ENCODE measurements around the gene HACD3. TPM values are rescaled to one million over a fixed set of nuclear protein-coding genes. Genes with fewer than 3 reads are reported as not detected.

Gene HACD3
- total RNA-seq, 1 experiment from 2014 or later: 157 TPM

DNA sequence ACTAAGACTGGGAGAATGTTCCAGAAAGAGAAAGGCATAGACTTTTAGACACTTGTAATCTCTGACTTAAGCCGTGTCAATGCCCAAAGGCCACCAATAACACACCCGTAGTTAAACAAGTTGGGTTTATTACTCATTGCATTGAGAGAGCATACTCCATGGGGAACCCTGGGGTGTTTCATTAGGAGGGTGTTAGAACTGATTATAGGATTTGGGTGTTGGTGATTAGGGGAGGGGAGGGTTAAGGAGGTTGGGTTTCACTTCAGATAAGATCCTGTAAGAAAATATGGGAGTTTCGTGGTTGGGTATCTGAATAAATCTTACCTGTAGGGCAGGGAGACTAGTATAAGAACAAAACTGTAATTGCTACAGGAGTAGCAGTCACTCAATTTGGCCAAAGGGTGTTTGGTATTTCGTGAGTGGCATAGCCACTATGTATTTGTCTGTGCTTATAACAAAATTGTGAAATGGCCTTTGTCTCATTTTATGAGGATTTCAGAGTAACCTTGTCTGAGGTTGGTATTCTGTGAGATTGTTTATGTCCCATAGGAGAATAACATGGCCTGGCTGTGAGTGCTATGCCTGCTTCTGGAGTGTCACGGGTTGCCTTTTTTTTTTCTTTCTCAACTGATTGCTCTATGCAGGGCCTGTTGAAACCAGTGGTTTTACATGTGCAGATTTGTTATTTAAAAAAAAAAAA, 2.9 kb downstream of the HACD3 start:
- Histone ChIP-seq H3K9me3 (ENCODE audit: low read depth, low read length, poor library complexity, severe bottlenecking) (no peaks in the 10 kb centered on the region), H3K36me3 (ENCODE audit: insufficient read depth, low read length, poor library complexity, severe bottlenecking) (no peaks in the 10 kb centered on the region), H3K4me3 (ENCODE audit: low read depth, low read length, poor library complexity, severe bottlenecking) (peak overlapping the region; percentile 95), H3K27me3 (replicated peaks; ENCODE audit: insufficient read depth, low read depth, low read length, poor library complexity) (no peaks in the 10 kb centered on the region), H3K27ac (ENCODE audit: low read depth, low read length, poor library complexity, severe bottlenecking) (no peak overlapping the region), H3K4me1 (ENCODE audit: insufficient read depth, low read length, poor library complexity, severe bottlenecking) (peaks cover 27% of the 10 kb centered on the region)
- intact Hi-C loops (cut with micrococcal nuclease; ENCODE audit: unreplicated experiment): no loop called here
- no peak for TF ChIP-seq CTCF (conservative IDR thresholded peaks at IDR 0.05; ENCODE audit: low read depth, low read length)
- TF ChIP-seq EZH2 (IDR thresholded peaks at IDR 0.05; ENCODE audit: borderline replicate concordance, low read depth, low read length, poor library complexity, severe bottlenecking): no peak
- DNase-seq (ENCODE audit: low spot score): no peak
- CTCF ChIA-PET: no interaction called here
- no TSS peak for BruUV-seq (replicated peaks)
- POLR2A ChIA-PET (ENCODE audit: low non-redundant PET): no interaction called here

GRCh38 chr15:65535192-65535591, 4.9 kb downstream of the HACD3 start:
- intact Hi-C loops (cut with micrococcal nuclease; ENCODE audit: unreplicated experiment): no loop called here
- no peak for DNase-seq (ENCODE audit: low spot score)
- POLR2A ChIA-PET (ENCODE audit: low non-redundant PET): no interaction called here
- H3K27me3 ChIP-seq (replicated peaks; ENCODE audit: insufficient read depth, low read depth, low read length, poor library complexity): no peaks in the 10 kb centered on the region
- peaks cover 23% of the 10 kb centered on the region for H3K4me1 ChIP-seq (ENCODE audit: insufficient read depth, low read length, poor library complexity, severe bottlenecking)
- CTCF ChIA-PET: no interaction called here
- BruUV-seq (replicated peaks): no TSS peak
- H3K4me3 ChIP-seq (ENCODE audit: low read depth, low read length, poor library complexity, severe bottlenecking): no peak overlapping the region
- H3K36me3 ChIP-seq (ENCODE audit: insufficient read depth, low read length, poor library complexity, severe bottlenecking): no peaks in the 10 kb centered on the region
- no peaks in the 10 kb centered on the region for H3K9me3 ChIP-seq (ENCODE audit: low read depth, low read length, poor library complexity, severe bottlenecking)
- no peak overlapping the region for H3K27ac ChIP-seq (ENCODE audit: low read depth, low read length, poor library complexity, severe bottlenecking)
- TF ChIP-seq CTCF (conservative IDR thresholded peaks at IDR 0.05; ENCODE audit: low read depth, low read length) (no peak), EZH2 (IDR thresholded peaks at IDR 0.05; ENCODE audit: borderline replicate concordance, low read depth, low read length, poor library complexity, severe bottlenecking) (no peak)

DNA sequence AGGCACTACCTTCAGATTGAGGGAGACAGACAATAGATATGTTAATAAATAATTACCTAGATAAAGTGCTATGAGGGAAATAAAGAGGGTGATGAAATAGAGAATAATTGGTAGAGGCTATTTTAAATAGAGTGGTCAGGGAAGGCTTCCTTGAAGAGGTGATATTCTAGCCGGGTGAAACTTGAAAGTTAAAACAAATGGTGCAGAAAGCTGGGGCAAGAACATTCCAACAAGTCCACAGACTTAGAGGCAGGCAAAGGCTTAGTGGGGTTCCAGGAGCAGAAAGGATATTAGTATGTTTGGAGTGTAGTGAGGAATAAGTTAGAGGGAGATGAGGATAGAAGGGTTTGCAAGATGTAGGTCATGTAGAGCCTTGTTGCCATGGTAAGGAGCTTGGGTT, 10.1 kb downstream of the HACD3 start:
- H3K27ac ChIP-seq (ENCODE audit: low read depth, low read length, poor library complexity, severe bottlenecking): peak overlapping the region; percentile 1
- ChIA-PET POLR2A (ENCODE audit: low non-redundant PET) (no interaction called here), CTCF (no interaction called here)
- H3K4me1 ChIP-seq (ENCODE audit: insufficient read depth, low read length, poor library complexity, severe bottlenecking): no peaks in the 10 kb centered on the region
- no peaks in the 10 kb centered on the region for H3K9me3 ChIP-seq (ENCODE audit: low read depth, low read length, poor library complexity, severe bottlenecking)
- DNase-seq (ENCODE audit: low spot score): no peak
- no peaks in the 10 kb centered on the region for H3K27me3 ChIP-seq (replicated peaks; ENCODE audit: insufficient read depth, low read depth, low read length, poor library complexity)
- no TSS peak for BruUV-seq (replicated peaks)
- H3K36me3 ChIP-seq (ENCODE audit: insufficient read depth, low read length, poor library complexity, severe bottlenecking): no peaks in the 10 kb centered on the region
- H3K4me3 ChIP-seq (ENCODE audit: low read depth, low read length, poor library complexity, severe bottlenecking): no peak overlapping the region
- intact Hi-C loops (cut with micrococcal nuclease; ENCODE audit: unreplicated experiment): no loop called here
- TF ChIP-seq EZH2 (IDR thresholded peaks at IDR 0.05; ENCODE audit: borderline replicate concordance, low read depth, low read length, poor library complexity, severe bottlenecking) (no peak), CTCF (conservative IDR thresholded peaks at IDR 0.05; ENCODE audit: low read depth, low read length) (no peak)
